Osteocyte (in vitro differentiated cells): ENCODE results near the gene CCNG2. TPM values are rescaled to one million over a fixed set of nuclear protein-coding genes. Genes with fewer than 3 reads are reported as not detected.

Source experiments
- DNase-seq: peaks from one replicate; pipeline ENCODE4 v3.0.0; 2021; ENCODE audit warnings: mixed read lengths; ENCODE audit not compliant: unreplicated experiment; ENCODE audit errors: extremely low spot score
- H3K27ac Mint-ChIP-seq: one replicate; pipeline ENCODE4 v1.8.0; 2021; ENCODE audit warnings: mild to moderate bottlenecking, mixed read lengths; ENCODE audit not compliant: unreplicated experiment
- H3K27me3 Mint-ChIP-seq: one replicate; pipeline ENCODE4 v1.8.0; 2021; ENCODE audit warnings: mixed read lengths; ENCODE audit not compliant: unreplicated experiment
- H3K36me3 Mint-ChIP-seq: one replicate; pipeline ENCODE4 v1.8.0; 2021; ENCODE audit warnings: mixed read lengths; ENCODE audit not compliant: unreplicated experiment
- H3K4me1 Mint-ChIP-seq: one replicate; pipeline ENCODE4 v1.8.0; 2021; ENCODE audit warnings: mixed read lengths; ENCODE audit not compliant: unreplicated experiment
- H3K4me3 Mint-ChIP-seq: one replicate; pipeline ENCODE4 v1.8.0; 2021; ENCODE audit warnings: mild to moderate bottlenecking, moderate library complexity, mixed read lengths; ENCODE audit not compliant: unreplicated experiment
- H3K9me3 Mint-ChIP-seq: one replicate; pipeline ENCODE4 v1.8.0; 2021; ENCODE audit warnings: mixed read lengths; ENCODE audit not compliant: unreplicated experiment
- long read RNA-seq: library from polyadenylated mRNA; unstranded; transcript quantifications from one replicate; pipeline ENCODE4 v2.0.0, GENCODE V29; 2021
- total RNA-seq: library from RNA; stranded (reverse); gene quantifications from 2 replicates; pipeline ENCODE4 v1.2.1, GENCODE V29; 2021
- TF ChIP-seq, protein P1 (sequence below): fragments of 200-600 bp; sonication (generic); IDR thresholded peaks from 2 replicates; pipeline ENCODE4 v1.5.0; 2021; ENCODE audit warnings: antibody characterized with exemption, mild to moderate bottlenecking, moderate library complexity

Gene CCNG2, protein sequence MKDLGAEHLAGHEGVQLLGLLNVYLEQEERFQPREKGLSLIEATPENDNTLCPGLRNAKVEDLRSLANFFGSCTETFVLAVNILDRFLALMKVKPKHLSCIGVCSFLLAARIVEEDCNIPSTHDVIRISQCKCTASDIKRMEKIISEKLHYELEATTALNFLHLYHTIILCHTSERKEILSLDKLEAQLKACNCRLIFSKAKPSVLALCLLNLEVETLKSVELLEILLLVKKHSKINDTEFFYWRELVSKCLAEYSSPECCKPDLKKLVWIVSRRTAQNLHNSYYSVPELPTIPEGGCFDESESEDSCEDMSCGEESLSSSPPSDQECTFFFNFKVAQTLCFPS
- 73.3 and 73.6 TPM in 2 replicates for total RNA-seq
- long read RNA-seq, full-length matches to known transcripts: 4 of 23 reads
- long read RNA-seq, partial matches to known transcripts: 7 of 23 reads
- long read RNA-seq, other reads (novel, unspliced or antisense): 12 of 23 reads

DNA sequence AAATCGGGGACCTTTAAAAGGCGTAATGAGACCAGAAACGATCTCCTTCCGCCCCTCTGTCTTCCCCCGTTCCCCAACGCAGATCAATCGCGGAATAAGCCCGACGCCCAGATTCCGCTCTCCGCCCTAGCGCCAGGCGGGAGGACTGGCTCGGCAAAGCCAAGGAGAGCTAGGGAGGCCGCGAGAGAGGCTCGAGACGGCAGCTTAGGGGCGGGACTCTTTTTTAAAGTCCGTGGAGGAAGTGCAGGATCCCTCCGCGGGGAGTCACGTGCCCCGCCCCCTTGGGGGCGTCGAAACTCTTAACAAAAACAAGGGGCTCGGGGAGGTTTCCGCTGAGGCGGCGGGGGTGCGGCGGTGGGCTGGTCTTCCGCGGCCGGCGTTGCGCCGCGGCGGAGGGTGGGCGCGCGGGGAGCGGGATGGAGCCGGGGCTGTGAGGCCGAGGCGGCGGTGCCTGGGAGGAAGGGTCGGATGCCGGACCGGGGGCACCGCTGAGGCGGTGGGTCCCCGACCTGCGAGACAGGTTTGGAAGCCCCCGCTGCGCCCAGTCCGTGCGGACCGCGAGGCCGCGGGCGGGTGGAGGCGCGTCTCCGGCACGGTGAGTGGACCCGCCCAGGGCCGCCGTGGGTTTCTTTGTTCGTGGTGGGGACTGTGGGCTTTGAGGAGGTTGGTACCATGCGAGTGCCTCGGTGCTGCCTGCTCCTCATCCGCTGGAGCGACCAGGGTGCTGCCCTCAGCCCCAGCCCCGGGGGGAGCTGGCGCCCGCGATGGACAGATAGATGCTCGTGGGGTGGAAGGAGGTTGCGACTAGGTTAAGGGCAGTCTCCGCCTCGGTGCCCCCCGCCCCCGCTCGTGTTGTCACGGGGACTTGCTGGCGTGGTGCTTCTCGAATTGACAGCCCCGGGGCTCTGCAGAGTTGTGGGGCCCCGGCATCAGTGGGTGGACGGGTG lies at the start of gene CCNG2:
Gene CCNG2 (plus strand): TSS at position 296 of the 947 bp plus-strand sequence. CDS start 1,326 bp downstream, outside the sequence.
- DNase-seq: peak; percentile 95
- peak within 1 kb of the TSS; percentile 97 for H3K4me3 Mint-ChIP-seq

DNA sequence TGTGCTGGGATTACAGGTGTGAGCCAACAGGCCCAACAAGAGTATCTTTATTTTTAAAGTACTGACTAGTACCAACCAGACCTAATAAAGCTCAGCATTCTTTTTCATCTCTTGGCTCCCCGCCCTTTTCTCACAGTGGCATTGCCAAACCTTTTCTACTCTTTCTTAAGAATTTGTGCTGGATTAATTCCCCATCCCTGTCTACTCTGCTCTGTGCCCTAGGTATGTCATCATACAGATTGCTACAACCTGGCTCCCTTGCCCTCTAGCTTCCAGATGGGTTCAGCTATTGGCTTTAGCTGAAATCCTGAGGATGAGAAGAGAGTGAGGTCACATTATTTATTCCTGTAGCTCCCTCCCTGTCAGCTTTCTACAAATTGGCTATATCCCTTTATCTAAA lies 46.3 kb upstream of the CCNG2 start:
- H3K27ac Mint-ChIP-seq: no peak overlapping the region
- H3K4me3 Mint-ChIP-seq: no peak overlapping the region
- H3K4me1 Mint-ChIP-seq: no peaks in the 10 kb centered on the region
- H3K9me3 Mint-ChIP-seq: no peaks in the 10 kb centered on the region
- peaks cover 43% of the 10 kb centered on the region for H3K27me3 Mint-ChIP-seq
- TF ChIP-seq, protein P1, sequence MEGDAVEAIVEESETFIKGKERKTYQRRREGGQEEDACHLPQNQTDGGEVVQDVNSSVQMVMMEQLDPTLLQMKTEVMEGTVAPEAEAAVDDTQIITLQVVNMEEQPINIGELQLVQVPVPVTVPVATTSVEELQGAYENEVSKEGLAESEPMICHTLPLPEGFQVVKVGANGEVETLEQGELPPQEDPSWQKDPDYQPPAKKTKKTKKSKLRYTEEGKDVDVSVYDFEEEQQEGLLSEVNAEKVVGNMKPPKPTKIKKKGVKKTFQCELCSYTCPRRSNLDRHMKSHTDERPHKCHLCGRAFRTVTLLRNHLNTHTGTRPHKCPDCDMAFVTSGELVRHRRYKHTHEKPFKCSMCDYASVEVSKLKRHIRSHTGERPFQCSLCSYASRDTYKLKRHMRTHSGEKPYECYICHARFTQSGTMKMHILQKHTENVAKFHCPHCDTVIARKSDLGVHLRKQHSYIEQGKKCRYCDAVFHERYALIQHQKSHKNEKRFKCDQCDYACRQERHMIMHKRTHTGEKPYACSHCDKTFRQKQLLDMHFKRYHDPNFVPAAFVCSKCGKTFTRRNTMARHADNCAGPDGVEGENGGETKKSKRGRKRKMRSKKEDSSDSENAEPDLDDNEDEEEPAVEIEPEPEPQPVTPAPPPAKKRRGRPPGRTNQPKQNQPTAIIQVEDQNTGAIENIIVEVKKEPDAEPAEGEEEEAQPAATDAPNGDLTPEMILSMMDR: no peak
- no peaks in the 10 kb centered on the region for H3K36me3 Mint-ChIP-seq
- peak; percentile 15 for DNase-seq

More for the DNA sequence above, at the start of gene CCNG2:
- TF ChIP-seq, protein P1: no peak
- Mint-ChIP-seq H3K36me3 (peaks cover 17% of the 10 kb centered on the region), H3K27me3 (no peaks in the 10 kb centered on the region), H3K27ac (peak within 1 kb of the TSS; percentile 99), H3K9me3 (no peaks in the 10 kb centered on the region), H3K4me1 (peaks cover 36% of the 10 kb centered on the region)

DNA sequence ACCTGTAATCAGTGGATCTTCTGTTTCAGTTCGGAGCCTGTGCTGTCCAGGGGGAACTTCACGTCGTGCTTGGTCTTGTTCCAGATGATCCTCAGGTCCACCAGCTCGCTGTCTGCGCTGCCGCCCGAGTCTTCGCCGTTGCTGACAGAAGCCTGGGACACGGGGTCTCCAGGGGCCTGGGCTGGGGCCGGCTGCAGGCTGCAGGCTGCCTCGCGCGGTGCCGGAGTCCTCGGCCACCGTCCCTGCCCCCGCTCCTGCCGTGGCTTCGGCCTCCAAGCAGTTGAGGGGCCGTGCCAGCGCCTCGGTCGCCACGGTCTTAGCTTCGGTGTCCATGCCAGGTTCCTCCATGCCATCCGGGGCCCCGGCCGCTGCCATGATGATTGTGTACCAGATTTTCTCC lies 43.9 kb upstream of the CCNG2 start:
- H3K4me1 Mint-ChIP-seq: no peaks in the 10 kb centered on the region
- H3K27me3 Mint-ChIP-seq: peaks cover 36% of the 10 kb centered on the region
- no peak overlapping the region for H3K27ac Mint-ChIP-seq
- no peak overlapping the region for H3K4me3 Mint-ChIP-seq
- TF ChIP-seq, protein P1: no peak
- no peaks in the 10 kb centered on the region for H3K9me3 Mint-ChIP-seq
- DNase-seq: peak; percentile 81
- H3K36me3 Mint-ChIP-seq: no peaks in the 10 kb centered on the region

DNA sequence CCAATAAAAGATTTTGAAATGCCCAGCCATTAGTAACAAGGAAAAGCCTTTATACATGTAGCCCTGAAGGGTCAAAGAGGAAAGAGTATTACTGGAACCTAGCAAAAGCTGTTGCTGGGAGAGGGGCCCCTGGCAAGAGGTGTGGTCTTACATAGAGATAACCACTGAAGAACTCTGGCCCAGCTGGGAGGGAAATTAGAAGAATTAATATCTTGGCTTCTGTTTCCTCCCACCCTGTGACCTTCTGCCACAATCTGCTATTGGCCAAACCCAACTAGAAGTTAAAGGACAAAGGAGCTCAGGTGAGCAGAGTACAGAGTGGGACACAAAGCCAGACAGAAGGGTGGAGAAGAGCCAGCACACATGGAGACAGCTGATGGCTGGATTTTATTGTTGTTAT lies 39.3 kb upstream of the CCNG2 start:
- Mint-ChIP-seq H3K4me3 (no peak overlapping the region), H3K27me3 (peaks cover 32% of the 10 kb centered on the region), H3K9me3 (no peaks in the 10 kb centered on the region), H3K36me3 (no peaks in the 10 kb centered on the region), H3K27ac (no peak overlapping the region), H3K4me1 (no peaks in the 10 kb centered on the region)
- DNase-seq: no peak
- TF ChIP-seq, protein P1: no peak
